ENCODE data around the gene EXD2. TPM values are rescaled to one million over a fixed set of nuclear protein-coding genes. Genes with fewer than 3 reads are reported as not detected.

Gene EXD2, protein sequence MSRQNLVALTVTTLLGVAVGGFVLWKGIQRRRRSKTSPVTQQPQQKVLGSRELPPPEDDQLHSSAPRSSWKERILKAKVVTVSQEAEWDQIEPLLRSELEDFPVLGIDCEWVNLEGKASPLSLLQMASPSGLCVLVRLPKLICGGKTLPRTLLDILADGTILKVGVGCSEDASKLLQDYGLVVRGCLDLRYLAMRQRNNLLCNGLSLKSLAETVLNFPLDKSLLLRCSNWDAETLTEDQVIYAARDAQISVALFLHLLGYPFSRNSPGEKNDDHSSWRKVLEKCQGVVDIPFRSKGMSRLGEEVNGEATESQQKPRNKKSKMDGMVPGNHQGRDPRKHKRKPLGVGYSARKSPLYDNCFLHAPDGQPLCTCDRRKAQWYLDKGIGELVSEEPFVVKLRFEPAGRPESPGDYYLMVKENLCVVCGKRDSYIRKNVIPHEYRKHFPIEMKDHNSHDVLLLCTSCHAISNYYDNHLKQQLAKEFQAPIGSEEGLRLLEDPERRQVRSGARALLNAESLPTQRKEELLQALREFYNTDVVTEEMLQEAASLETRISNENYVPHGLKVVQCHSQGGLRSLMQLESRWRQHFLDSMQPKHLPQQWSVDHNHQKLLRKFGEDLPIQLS
- total RNA-seq (2014; rRNA removed; shearing (Covaris generic)), result 6.3 and 7.2 TPM in 2 replicates

DNA sequence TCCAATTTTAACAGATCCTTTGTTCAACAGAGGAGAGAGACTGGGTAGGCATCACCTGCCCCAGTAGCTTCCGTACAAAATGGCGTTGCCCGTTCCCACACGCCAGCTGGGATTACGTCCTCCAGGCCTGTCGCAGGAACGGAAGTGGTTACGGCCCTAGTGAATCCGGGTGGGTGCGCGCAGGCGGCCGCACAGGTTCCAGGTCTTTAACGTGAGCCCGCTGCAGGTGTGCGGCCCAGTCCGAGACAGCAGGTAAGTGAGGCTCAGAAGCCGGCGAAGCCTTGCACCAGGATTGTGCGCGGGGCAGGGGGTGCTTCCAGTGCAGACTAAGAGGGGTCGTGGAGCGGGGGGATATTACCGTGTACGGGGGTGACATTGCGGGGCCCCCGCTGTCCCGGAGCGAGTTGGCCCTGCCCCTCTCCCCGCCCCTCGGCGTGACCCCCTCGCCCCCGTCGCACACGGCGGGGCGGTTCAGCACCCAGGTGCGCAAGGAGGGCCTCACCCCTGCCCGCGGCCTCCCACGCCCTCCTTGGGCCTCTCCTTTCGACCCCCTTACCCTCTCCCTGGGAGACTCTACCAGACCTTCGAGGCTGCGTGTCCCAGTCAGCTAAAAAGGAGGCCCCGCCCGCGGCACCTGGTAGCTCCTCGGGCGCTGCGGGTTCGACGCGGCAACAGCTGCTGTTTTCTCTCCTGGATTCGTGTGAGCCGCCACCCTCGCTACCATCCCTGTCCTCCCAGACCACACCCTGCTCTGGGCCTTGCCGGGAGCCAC lies at the start of gene EXD2:
Gene EXD2 (plus strand): TSS at position 159 of the 772 bp plus-strand sequence. CDS start 17,973 bp downstream, outside the sequence.

DNA sequence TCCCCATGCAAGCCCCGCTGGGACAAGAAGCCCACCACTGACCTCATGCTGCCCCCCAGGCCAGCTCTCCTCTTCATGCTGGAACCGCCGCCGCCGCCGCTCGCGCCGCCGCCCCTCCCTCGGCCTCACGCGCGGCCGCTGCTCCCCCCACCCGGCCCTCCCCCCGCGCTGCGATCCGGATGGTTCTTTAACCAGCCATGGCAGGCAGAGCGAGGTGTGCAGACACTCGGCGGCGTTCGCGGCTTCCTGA lies 38.5 kb upstream of the EXD2 start, which contains the start of gene DCAF5:
Gene DCAF5 (minus strand): TSS at position 218 of the 250 bp plus-strand sequence. CDS start 141 bp downstream, at position 77.

DNA sequence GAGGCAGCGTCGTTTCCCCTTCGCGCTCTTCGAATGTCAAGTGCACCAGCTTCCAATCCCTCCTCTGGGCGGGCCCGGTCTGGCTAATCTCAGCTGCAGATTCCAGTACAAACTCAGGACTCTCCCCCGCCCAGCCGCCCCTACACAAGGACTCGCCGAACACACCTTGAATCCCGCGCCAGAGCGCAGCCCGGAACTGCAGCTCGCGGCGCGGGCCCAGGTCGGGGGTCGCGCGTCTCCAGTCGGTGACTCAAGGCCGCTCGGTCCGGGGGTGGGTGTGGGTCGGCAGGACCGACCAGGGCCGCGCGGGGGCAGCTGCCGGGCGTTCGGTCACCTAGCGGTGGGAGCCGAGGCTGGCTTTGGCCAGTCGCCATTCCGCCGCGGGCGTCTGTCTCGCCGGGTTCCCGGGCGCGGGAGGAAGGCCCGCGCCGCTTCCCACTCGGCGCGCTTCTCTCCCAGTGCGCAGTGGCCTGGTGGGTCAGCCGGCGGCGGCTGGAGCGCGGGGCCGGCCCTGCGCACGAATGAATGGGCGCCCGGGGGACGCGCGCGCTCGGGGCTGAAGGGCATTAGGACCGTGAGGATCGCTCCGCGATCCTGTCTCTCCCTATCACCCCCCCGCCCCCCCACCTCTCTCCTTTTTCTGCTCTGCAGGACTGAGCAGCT lies 68.4 kb downstream of the EXD2 start, which contains the start of gene GALNT16:
Gene GALNT16 (plus strand): TSS at position 632 of the 663 bp plus-strand sequence. CDS start 133 bp downstream, outside the sequence.

Small RNA genes lying within 50 kb of the gene (small RNA-seq; reads per million reads assigned to genes)
- not detected for gene RF00019

Other genes starting within 250 kb of the EXD2 start
- 193 and 212 TPM in 2 replicates for gene ACTN1, start 212.2 kb upstream of the EXD2 start, total RNA-seq (2014; rRNA removed; shearing (Covaris generic))
- gene DCAF5, start 38.4 kb upstream of the EXD2 start, total RNA-seq (2014; rRNA removed; shearing (Covaris generic)), result 7.3 and 8.6 TPM in 2 replicates
- gene GALNT16, start 68.7 kb downstream of the EXD2 start, total RNA-seq (2014; rRNA removed; shearing (Covaris generic)), result 0.08 TPM in 1 of 2 replicates, not detected in the other
- 84.7 and 99.1 TPM in 2 replicates for gene ERH, start 206.8 kb downstream of the EXD2 start, total RNA-seq (2014; rRNA removed; shearing (Covaris generic))
- 41.3 and 44.8 TPM in 2 replicates for gene SLC39A9, start 207.2 kb downstream of the EXD2 start, total RNA-seq (2014; rRNA removed; shearing (Covaris generic))

All from A375 (cell line).